ENCODE data around the gene SPTB. TPM values are rescaled to one million over a fixed set of nuclear protein-coding genes. Genes with fewer than 3 reads are reported as not detected.

The SPTB gene
- total RNA-seq, 1 donor from 2014 or later = 312 TPM

DNA sequence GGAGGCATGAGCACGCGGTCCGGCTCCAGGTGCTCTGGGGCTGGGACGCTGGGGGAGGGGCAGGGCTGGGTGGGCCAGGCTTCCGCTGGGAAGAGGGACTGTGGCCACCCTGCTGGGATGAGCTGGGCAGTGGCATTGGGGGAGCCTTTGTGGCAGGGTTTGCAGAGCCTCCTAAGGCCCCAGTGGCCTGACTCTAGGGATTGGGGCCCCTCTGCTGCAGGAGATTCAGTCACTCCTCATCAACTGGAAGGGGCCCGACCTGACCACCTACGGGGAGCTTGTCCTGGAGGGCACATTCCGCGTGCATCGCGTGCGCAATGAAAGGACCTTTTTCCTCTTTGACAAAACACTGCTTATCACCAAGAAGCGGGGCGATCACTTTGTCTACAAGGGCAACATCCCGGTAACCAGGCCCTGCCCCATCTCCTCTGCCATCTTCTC is 148.5 kb downstream of the SPTB start:
- Histone ChIP-seq H3K9ac (ENCODE audit: low read depth in 1 of 3, low read length in 3 of 3) (no peak overlapping the region), H3K4me1 (ENCODE audit: control insufficient read depth in 3 of 3, insufficient read depth in 3 of 3, low read length in 3 of 3) (peaks cover 9 to 18% (median 16%) of the 10 kb centered on the region in 3 donors), H3K9me3 (ENCODE audit: control insufficient read depth in 3 of 3, low read length in 3 of 3) (no peaks in the 10 kb centered on the region), H3K27me3 (ENCODE audit: control insufficient read depth in 3 of 3, insufficient read depth in 3 of 3, low read length in 3 of 3) (no peaks in the 10 kb centered on the region), H3K4me3 (ENCODE audit: low read length in 3 of 3) (no peak overlapping the region), H3K36me3 (ENCODE audit: control insufficient read depth in 3 of 3, insufficient read depth in 3 of 3, low read length in 3 of 3) (peaks cover 5 to 22% (median 17%) of the 10 kb centered on the region in 3 donors), H3K27ac (ENCODE audit: low read depth, low read length) (no peak overlapping the region)

DNA sequence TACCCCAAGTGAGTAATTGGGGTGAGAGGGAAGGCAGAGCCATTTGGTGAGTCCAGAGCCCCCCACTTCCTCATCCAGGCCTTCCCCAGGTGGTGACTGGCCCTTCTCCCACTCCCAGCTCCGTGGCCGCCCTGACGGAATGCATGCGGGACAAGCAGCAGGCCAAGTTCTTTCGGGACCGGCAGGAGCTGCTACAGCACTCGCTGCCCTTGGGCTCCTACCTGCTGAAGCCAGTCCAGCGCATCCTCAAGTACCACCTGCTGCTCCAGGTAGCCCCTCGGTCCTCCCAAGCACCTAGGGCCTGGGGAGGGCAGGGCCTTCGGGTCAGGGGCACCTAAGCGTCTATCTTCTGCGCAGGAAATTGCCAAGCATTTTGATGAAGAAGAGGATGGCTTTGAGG is 149.0 kb downstream of the SPTB start:
- Histone ChIP-seq H3K9me3 (ENCODE audit: control insufficient read depth in 3 of 3, low read length in 3 of 3) (no peaks in the 10 kb centered on the region), H3K4me3 (ENCODE audit: low read length in 3 of 3) (no peak overlapping the region), H3K4me1 (ENCODE audit: control insufficient read depth in 3 of 3, insufficient read depth in 3 of 3, low read length in 3 of 3) (peaks cover 9 to 18% (median 17%) of the 10 kb centered on the region in 3 donors), H3K27me3 (ENCODE audit: control insufficient read depth in 3 of 3, insufficient read depth in 3 of 3, low read length in 3 of 3) (no peaks in the 10 kb centered on the region), H3K27ac (ENCODE audit: low read depth, low read length) (no peak overlapping the region), H3K9ac (ENCODE audit: low read depth in 1 of 3, low read length in 3 of 3) (no peak overlapping the region), H3K36me3 (ENCODE audit: control insufficient read depth in 3 of 3, insufficient read depth in 3 of 3, low read length in 3 of 3) (peaks cover 5 to 22% (median 17%) of the 10 kb centered on the region in 3 donors)

GRCh38 chr14:64730061-64730440 is 149.7 kb downstream of the SPTB start:
- H3K27ac ChIP-seq (ENCODE audit: low read depth, low read length) = no peak overlapping the region

GRCh38 chr14:64729386-64730060 is 150.2 kb downstream of the SPTB start:
- H3K27ac ChIP-seq (ENCODE audit: low read depth, low read length) = no peak overlapping the region
- no peaks in the 10 kb centered on the region for H3K9me3 ChIP-seq (ENCODE audit: control insufficient read depth in 3 of 3, low read length in 3 of 3)
- peaks cover 9 to 19% (median 18%) of the 10 kb centered on the region in 3 donors for H3K4me1 ChIP-seq (ENCODE audit: control insufficient read depth in 3 of 3, insufficient read depth in 3 of 3, low read length in 3 of 3)
- no peak overlapping the region for H3K4me3 ChIP-seq (ENCODE audit: low read length in 3 of 3)
- peaks cover 5 to 22% (median 17%) of the 10 kb centered on the region in 3 donors for H3K36me3 ChIP-seq (ENCODE audit: control insufficient read depth in 3 of 3, insufficient read depth in 3 of 3, low read length in 3 of 3)
- no peaks in the 10 kb centered on the region for H3K27me3 ChIP-seq (ENCODE audit: control insufficient read depth in 3 of 3, insufficient read depth in 3 of 3, low read length in 3 of 3)
- H3K9ac ChIP-seq (ENCODE audit: low read depth in 1 of 3, low read length in 3 of 3) = no peak overlapping the region

More at GRCh38 chr14:64730061-64730440, 149.7 kb downstream of the SPTB start:
- Histone ChIP-seq H3K9ac (ENCODE audit: low read depth in 1 of 3, low read length in 3 of 3) (no peak overlapping the region), H3K9me3 (ENCODE audit: control insufficient read depth in 3 of 3, low read length in 3 of 3) (no peaks in the 10 kb centered on the region), H3K36me3 (ENCODE audit: control insufficient read depth in 3 of 3, insufficient read depth in 3 of 3, low read length in 3 of 3) (peaks cover 5 to 22% (median 17%) of the 10 kb centered on the region in 3 donors), H3K4me1 (ENCODE audit: control insufficient read depth in 3 of 3, insufficient read depth in 3 of 3, low read length in 3 of 3) (peaks cover 9 to 18% (median 18%) of the 10 kb centered on the region in 3 donors), H3K4me3 (ENCODE audit: low read length in 3 of 3) (no peak overlapping the region), H3K27me3 (ENCODE audit: control insufficient read depth in 3 of 3, insufficient read depth in 3 of 3, low read length in 3 of 3) (no peaks in the 10 kb centered on the region)

DNA sequence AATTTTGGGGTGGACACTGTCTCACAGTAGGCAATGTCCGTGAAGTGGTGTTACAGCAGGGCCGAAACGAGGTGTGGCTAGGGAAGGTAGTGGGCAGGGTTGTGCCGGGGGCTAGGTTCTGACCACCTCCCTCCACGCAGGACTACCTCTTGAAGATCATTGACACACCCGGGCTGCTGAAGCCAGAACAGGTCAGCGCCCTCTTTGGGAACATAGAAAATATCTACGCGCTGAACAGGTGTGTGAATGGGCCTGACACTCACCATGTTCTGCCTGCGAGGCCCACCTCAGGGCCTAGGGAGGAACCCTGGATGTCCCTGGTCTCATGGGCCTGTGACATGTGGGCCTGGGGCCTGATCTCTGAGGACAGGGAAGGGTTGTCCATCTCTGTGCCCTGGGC is 150.9 kb downstream of the SPTB start:
- H3K9me3 ChIP-seq (ENCODE audit: control insufficient read depth in 3 of 3, low read length in 3 of 3) = no peaks in the 10 kb centered on the region
- peaks cover 5 to 22% (median 16%) of the 10 kb centered on the region in 3 donors for H3K36me3 ChIP-seq (ENCODE audit: control insufficient read depth in 3 of 3, insufficient read depth in 3 of 3, low read length in 3 of 3)
- H3K27ac ChIP-seq (ENCODE audit: low read depth, low read length) = no peak overlapping the region
- H3K27me3 ChIP-seq (ENCODE audit: control insufficient read depth in 3 of 3, insufficient read depth in 3 of 3, low read length in 3 of 3) = no peaks in the 10 kb centered on the region
- H3K4me3 ChIP-seq (ENCODE audit: low read length in 3 of 3) = no peak overlapping the region
- H3K4me1 ChIP-seq (ENCODE audit: control insufficient read depth in 3 of 3, insufficient read depth in 3 of 3, low read length in 3 of 3) = peaks cover 9 to 24% (median 22%) of the 10 kb centered on the region in 3 donors
- H3K9ac ChIP-seq (ENCODE audit: low read depth in 1 of 3, low read length in 3 of 3) = no peak overlapping the region

GRCh38 chr14:64728106-64728505 is 151.6 kb downstream of the SPTB start:
- peaks cover 5 to 22% (median 16%) of the 10 kb centered on the region in 3 donors for H3K36me3 ChIP-seq (ENCODE audit: control insufficient read depth in 3 of 3, insufficient read depth in 3 of 3, low read length in 3 of 3)
- no peak overlapping the region for H3K27ac ChIP-seq (ENCODE audit: low read depth, low read length)
- peaks cover 9 to 27% (median 26%) of the 10 kb centered on the region in 3 donors for H3K4me1 ChIP-seq (ENCODE audit: control insufficient read depth in 3 of 3, insufficient read depth in 3 of 3, low read length in 3 of 3)
- H3K27me3 ChIP-seq (ENCODE audit: control insufficient read depth in 3 of 3, insufficient read depth in 3 of 3, low read length in 3 of 3) = no peaks in the 10 kb centered on the region
- no peak overlapping the region for H3K9ac ChIP-seq (ENCODE audit: low read depth in 1 of 3, low read length in 3 of 3)
- no peak overlapping the region for H3K4me3 ChIP-seq (ENCODE audit: low read length in 3 of 3)
- H3K9me3 ChIP-seq (ENCODE audit: control insufficient read depth in 3 of 3, low read length in 3 of 3) = no peaks in the 10 kb centered on the region

- Histone ChIP-seq H3K36me3 (ENCODE audit: control insufficient read depth in 3 of 3, insufficient read depth in 3 of 3, low read length in 3 of 3) (peaks cover 5 to 22% (median 16%) of the 10 kb centered on the region in 3 donors), H3K9me3 (ENCODE audit: control insufficient read depth in 3 of 3, low read length in 3 of 3) (no peaks in the 10 kb centered on the region), H3K27me3 (ENCODE audit: control insufficient read depth in 3 of 3, insufficient read depth in 3 of 3, low read length in 3 of 3) (no peaks in the 10 kb centered on the region), H3K4me3 (ENCODE audit: low read length in 3 of 3) (no peak overlapping the region), H3K4me1 (ENCODE audit: control insufficient read depth in 3 of 3, insufficient read depth in 3 of 3, low read length in 3 of 3) (peaks cover 10 to 30% (median 29%) of the 10 kb centered on the region in 3 donors), H3K27ac (ENCODE audit: low read depth, low read length) (no peak overlapping the region), H3K9ac (ENCODE audit: low read depth in 1 of 3, low read length in 3 of 3) (no peak overlapping the region)
Measured at GRCh38 chr14:64727551-64728071, 152.1 kb downstream of the SPTB start.

GRCh38 chr14:64726585-64726890 is 153.2 kb downstream of the SPTB start:
- Histone ChIP-seq H3K27ac (ENCODE audit: low read depth, low read length) (no peak overlapping the region), H3K4me1 (ENCODE audit: control insufficient read depth in 3 of 3, insufficient read depth in 3 of 3, low read length in 3 of 3) (peaks cover 17 to 35% (median 33%) of the 10 kb centered on the region in 3 donors)

GRCh38 chr14:64725879-64726584 is 153.7 kb downstream of the SPTB start:
- Histone ChIP-seq H3K4me3 (ENCODE audit: low read length in 3 of 3) (no peak overlapping the region), H3K9ac (ENCODE audit: low read depth in 1 of 3, low read length in 3 of 3) (no peak overlapping the region), H3K27ac (ENCODE audit: low read depth, low read length) (no peak overlapping the region), H3K36me3 (ENCODE audit: control insufficient read depth in 3 of 3, insufficient read depth in 3 of 3, low read length in 3 of 3) (peaks cover 5 to 13% (median 10%) of the 10 kb centered on the region in 3 donors), H3K4me1 (ENCODE audit: control insufficient read depth in 3 of 3, insufficient read depth in 3 of 3, low read length in 3 of 3) (peaks cover 22 to 40% (median 38%) of the 10 kb centered on the region in 3 donors), H3K9me3 (ENCODE audit: control insufficient read depth in 3 of 3, low read length in 3 of 3) (no peaks in the 10 kb centered on the region), H3K27me3 (ENCODE audit: control insufficient read depth in 3 of 3, insufficient read depth in 3 of 3, low read length in 3 of 3) (no peaks in the 10 kb centered on the region)

More at GRCh38 chr14:64726585-64726890, 153.2 kb downstream of the SPTB start:
- Histone ChIP-seq H3K36me3 (ENCODE audit: control insufficient read depth in 3 of 3, insufficient read depth in 3 of 3, low read length in 3 of 3) (peaks cover 5 to 15% (median 11%) of the 10 kb centered on the region in 3 donors), H3K9me3 (ENCODE audit: control insufficient read depth in 3 of 3, low read length in 3 of 3) (no peaks in the 10 kb centered on the region), H3K9ac (ENCODE audit: low read depth in 1 of 3, low read length in 3 of 3) (no peak overlapping the region), H3K27me3 (ENCODE audit: control insufficient read depth in 3 of 3, insufficient read depth in 3 of 3, low read length in 3 of 3) (no peaks in the 10 kb centered on the region), H3K4me3 (ENCODE audit: low read length in 3 of 3) (no peak overlapping the region)

All from skeletal muscle tissue (tissue), 4 donors.